ENCODE data around the gene SIRT4. TPM values are rescaled to one million over a fixed set of nuclear protein-coding genes. Genes with fewer than 3 reads are reported as not detected.

Gene SIRT4
- total RNA-seq, 1 experiment from 2014 or later: 2.8 TPM

DNA sequence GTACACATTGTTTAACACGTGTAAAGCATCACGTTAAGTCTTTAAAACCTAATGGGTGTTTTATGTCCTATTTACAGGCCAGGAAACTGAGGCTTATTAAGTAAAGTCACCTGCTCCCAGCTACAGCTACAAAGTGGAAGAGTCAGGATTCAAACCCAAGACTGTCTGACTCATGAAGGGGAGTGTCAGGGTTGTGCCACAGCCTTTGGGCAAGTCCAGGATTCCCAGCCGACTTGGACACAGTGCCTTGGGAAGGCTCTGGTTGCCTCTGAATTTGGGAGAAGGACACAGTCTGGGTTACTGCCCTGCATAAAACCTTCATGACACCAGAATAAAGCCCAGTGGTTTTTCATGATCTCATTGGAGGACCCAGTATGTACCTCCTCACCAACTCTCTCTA is 17.7 kb upstream of the SIRT4 start:
- intact Hi-C loops (cut with micrococcal nuclease): no loop called here
- ChIA-PET RAD21 (ENCODE audit: low non-redundant PET in 1 of 2, low total read pairs in 2 of 2, uncharacterized antibody in 2 of 2, unreplicated experiment in 2 of 2) (no interaction called here), POLR2A (no interaction called here), CTCF (interaction anchor here (1.3 to 1.6 kb wide), 2 partner anchors 19 to 56 kb away, joined by 4 read pairs; partner anchors contain the start of gene PXN)
- Histone ChIP-seq H4K20me1 (ENCODE audit: insufficient read depth) (no peaks in the 10 kb centered on the region), H2AFZ (ENCODE audit: low read depth, low read length, poor library complexity, severe bottlenecking) (no peak overlapping the region), H3K27me3 (ENCODE audit: insufficient read depth, low read length) (no peaks in the 10 kb centered on the region), H3K79me2 (ENCODE audit: insufficient read depth, low read length) (no peaks in the 10 kb centered on the region), H3K4me2 (ENCODE audit: low read length) (no peak overlapping the region), H3K4me1 (ENCODE audit: control insufficient read depth in 1 of 2, insufficient read depth in 2 of 2, low read length in 2 of 2) (peaks cover 3 to 15% of the 10 kb centered on the region in 2 experiments; a peak in 3 of 4 replicates), H3K9me3 (ENCODE audit: control insufficient read depth in 1 of 2, insufficient read depth in 1 of 2, low read depth in 1 of 2, low read length in 2 of 2) (no peaks in the 10 kb centered on the region), H3K9ac (ENCODE audit: low read length) (no peak overlapping the region), H3K9me2 (ENCODE audit: insufficient read depth) (no peaks in the 10 kb centered on the region), H3K4me3 (replicated peaks in 1 of 2; ENCODE audit: low read depth in 1 of 2, low read length in 2 of 2) (no peak overlapping the region), H3K36me3 (ENCODE audit: control insufficient read depth in 1 of 2, insufficient read depth in 2 of 2, low read length in 2 of 2) (no peaks in the 10 kb centered on the region), H3K27ac (ENCODE audit: low read depth, low read length) (no peak overlapping the region)
- DNase-seq (ENCODE audit: low read depth, low spot score): no peak
- TF ChIP-seq, protein P1, sequence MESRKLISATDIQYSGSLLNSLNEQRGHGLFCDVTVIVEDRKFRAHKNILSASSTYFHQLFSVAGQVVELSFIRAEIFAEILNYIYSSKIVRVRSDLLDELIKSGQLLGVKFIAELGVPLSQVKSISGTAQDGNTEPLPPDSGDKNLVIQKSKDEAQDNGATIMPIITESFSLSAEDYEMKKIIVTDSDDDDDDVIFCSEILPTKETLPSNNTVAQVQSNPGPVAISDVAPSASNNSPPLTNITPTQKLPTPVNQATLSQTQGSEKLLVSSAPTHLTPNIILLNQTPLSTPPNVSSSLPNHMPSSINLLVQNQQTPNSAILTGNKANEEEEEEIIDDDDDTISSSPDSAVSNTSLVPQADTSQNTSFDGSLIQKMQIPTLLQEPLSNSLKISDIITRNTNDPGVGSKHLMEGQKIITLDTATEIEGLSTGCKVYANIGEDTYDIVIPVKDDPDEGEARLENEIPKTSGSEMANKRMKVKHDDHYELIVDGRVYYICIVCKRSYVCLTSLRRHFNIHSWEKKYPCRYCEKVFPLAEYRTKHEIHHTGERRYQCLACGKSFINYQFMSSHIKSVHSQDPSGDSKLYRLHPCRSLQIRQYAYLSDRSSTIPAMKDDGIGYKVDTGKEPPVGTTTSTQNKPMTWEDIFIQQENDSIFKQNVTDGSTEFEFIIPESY (IDR thresholded peaks at IDR 0.05; ENCODE audit: extremely low read depth, insufficient replicate concordance, low read length): no peak
- no peak for TF ChIP-seq RAD21 (IDR thresholded peaks at IDR 0.05; ENCODE audit: low read depth)
- TF ChIP-seq POLR2A (IDR thresholded peaks at IDR 0.05; ENCODE audit: borderline replicate concordance, extremely low read depth, insufficient read depth, insufficient read length): no peak
- no peak for TF ChIP-seq SP1 (IDR thresholded peaks at IDR 0.05; ENCODE audit: low read depth)
- no peak for TF ChIP-seq ZFX (IDR thresholded peaks at IDR 0.05)
- TF ChIP-seq EZH2 (IDR thresholded peaks at IDR 0.05): no peak
- TF ChIP-seq FOSL1 (IDR thresholded peaks at IDR 0.05; ENCODE audit: low read depth): no peak
- TF ChIP-seq SRF (IDR thresholded peaks at IDR 0.05; ENCODE audit: low read depth): no peak
- TF ChIP-seq TCF7L2 (IDR thresholded peaks at IDR 0.05; ENCODE audit: borderline replicate concordance, extremely low read depth, insufficient read depth, insufficient read length): no peak
- TF ChIP-seq, protein P2, sequence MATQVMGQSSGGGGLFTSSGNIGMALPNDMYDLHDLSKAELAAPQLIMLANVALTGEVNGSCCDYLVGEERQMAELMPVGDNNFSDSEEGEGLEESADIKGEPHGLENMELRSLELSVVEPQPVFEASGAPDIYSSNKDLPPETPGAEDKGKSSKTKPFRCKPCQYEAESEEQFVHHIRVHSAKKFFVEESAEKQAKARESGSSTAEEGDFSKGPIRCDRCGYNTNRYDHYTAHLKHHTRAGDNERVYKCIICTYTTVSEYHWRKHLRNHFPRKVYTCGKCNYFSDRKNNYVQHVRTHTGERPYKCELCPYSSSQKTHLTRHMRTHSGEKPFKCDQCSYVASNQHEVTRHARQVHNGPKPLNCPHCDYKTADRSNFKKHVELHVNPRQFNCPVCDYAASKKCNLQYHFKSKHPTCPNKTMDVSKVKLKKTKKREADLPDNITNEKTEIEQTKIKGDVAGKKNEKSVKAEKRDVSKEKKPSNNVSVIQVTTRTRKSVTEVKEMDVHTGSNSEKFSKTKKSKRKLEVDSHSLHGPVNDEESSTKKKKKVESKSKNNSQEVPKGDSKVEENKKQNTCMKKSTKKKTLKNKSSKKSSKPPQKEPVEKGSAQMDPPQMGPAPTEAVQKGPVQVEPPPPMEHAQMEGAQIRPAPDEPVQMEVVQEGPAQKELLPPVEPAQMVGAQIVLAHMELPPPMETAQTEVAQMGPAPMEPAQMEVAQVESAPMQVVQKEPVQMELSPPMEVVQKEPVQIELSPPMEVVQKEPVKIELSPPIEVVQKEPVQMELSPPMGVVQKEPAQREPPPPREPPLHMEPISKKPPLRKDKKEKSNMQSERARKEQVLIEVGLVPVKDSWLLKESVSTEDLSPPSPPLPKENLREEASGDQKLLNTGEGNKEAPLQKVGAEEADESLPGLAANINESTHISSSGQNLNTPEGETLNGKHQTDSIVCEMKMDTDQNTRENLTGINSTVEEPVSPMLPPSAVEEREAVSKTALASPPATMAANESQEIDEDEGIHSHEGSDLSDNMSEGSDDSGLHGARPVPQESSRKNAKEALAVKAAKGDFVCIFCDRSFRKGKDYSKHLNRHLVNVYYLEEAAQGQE (IDR thresholded peaks at IDR 0.05; ENCODE audit: low read depth): no peak
- TF ChIP-seq, protein P3, sequence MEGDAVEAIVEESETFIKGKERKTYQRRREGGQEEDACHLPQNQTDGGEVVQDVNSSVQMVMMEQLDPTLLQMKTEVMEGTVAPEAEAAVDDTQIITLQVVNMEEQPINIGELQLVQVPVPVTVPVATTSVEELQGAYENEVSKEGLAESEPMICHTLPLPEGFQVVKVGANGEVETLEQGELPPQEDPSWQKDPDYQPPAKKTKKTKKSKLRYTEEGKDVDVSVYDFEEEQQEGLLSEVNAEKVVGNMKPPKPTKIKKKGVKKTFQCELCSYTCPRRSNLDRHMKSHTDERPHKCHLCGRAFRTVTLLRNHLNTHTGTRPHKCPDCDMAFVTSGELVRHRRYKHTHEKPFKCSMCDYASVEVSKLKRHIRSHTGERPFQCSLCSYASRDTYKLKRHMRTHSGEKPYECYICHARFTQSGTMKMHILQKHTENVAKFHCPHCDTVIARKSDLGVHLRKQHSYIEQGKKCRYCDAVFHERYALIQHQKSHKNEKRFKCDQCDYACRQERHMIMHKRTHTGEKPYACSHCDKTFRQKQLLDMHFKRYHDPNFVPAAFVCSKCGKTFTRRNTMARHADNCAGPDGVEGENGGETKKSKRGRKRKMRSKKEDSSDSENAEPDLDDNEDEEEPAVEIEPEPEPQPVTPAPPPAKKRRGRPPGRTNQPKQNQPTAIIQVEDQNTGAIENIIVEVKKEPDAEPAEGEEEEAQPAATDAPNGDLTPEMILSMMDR (IDR thresholded peaks at IDR 0.05 in 2 of 3, conservative IDR thresholded peaks at IDR 0.05 in 1 of 3; ENCODE audit: borderline replicate concordance in 1 of 3, insufficient read depth in 1 of 3, low read depth in 2 of 3, low read length in 2 of 3): no peak
- TF ChIP-seq CEBPB (IDR thresholded peaks at IDR 0.05; ENCODE audit: low read depth): no peak
- TF ChIP-seq EGR1 (IDR thresholded peaks at IDR 0.05; ENCODE audit: low read depth): no peak
- no peak for TF ChIP-seq ELF1 (IDR thresholded peaks at IDR 0.05; ENCODE audit: borderline replicate concordance, low read depth)
- peak; percentile 52 for ATAC-seq
- BruUV-seq (replicated peaks): no TSS peak

All from HCT116 (cell line).